SU-DHL-6 (cell line): ENCODE results near the gene IPCEF1.

ENCODE experiments used
- H2AFZ ChIP-seq: fragments of 200-600 bp; sonication (generic); 2 replicates; pipeline ENCODE4 v1.6.1; 2014; ENCODE audit warnings: low read depth, mild to moderate bottlenecking, moderate library complexity, mixed read lengths, antibody characterized with exemption, low read length; ENCODE audit not compliant: severe bottlenecking
- H3F3A ChIP-seq: fragments of 200-600 bp; shearing (Covaris generic); 2 replicates; pipeline ENCODE4 v1.6.0; 2016; ENCODE audit warnings: antibody characterized with exemption, mild to moderate bottlenecking; ENCODE audit not compliant: insufficient read depth
- H3K27ac ChIP-seq: fragments of 200-600 bp; sonication (generic); 2 replicates; pipeline ENCODE4 v1.5.1; 2016; ENCODE audit warnings: low read depth, mild to moderate bottlenecking, low read length, moderate library complexity, mixed read lengths
- H3K27me3 ChIP-seq: fragments of 200-600 bp; sonication (generic), shearing (Covaris generic); 2 replicates; pipeline ENCODE4 v1.6.0; 2014; ENCODE audit warnings: mild to moderate bottlenecking, low read length
- H3K36me3 ChIP-seq: fragments of 200-600 bp; sonication (generic); 2 replicates; pipeline ENCODE4 v1.6.1; 2014; ENCODE audit warnings: mild to moderate bottlenecking, low read length, mixed read lengths
- H3K4me2 ChIP-seq: fragments of 300-600, 200-600 bp; shearing (Covaris generic), sonication (generic); 2 replicates; pipeline ENCODE4 v1.6.0; 2014; ENCODE audit warnings: low read length, low read depth, mild to moderate bottlenecking; ENCODE audit not compliant: poor library complexity, severe bottlenecking
- H3K4me3 ChIP-seq: fragments of 200-600 bp; sonication (generic); 2 replicates; pipeline ENCODE4 v1.5.1; 2014; ENCODE audit warnings: antibody characterized with exemption, low read length, mild to moderate bottlenecking, mixed read lengths; ENCODE audit not compliant: insufficient read depth, poor library complexity, severe bottlenecking
- H3K79me2 ChIP-seq: fragments of 200-600 bp; sonication (generic); 2 replicates; pipeline ENCODE4 v1.6.1; 2014; ENCODE audit warnings: mild to moderate bottlenecking, low read length, moderate library complexity; ENCODE audit not compliant: insufficient read depth
- H3K9ac ChIP-seq: fragments of 200-600 bp; sonication (generic); 2 replicates; pipeline ENCODE4 v1.7.0; 2014; ENCODE audit warnings: mild to moderate bottlenecking, low read length
- H3K9me2 ChIP-seq: fragments of 200-600 bp; sonication (generic); replicated peaks from 2 replicates; pipeline ENCODE4 v1.6.1; 2014; ENCODE audit warnings: low read length; ENCODE audit not compliant: insufficient read depth
- H3K9me3 ChIP-seq: fragments of 200-600 bp; sonication (generic); 2 replicates; pipeline ENCODE4 v1.6.1; 2014; ENCODE audit warnings: low read length, mixed read lengths; ENCODE audit not compliant: insufficient read depth
- H4K20me1 ChIP-seq: fragments of 200-600 bp; sonication (generic); 2 replicates; pipeline ENCODE4 v1.6.1; 2014; ENCODE audit warnings: low read depth, mild to moderate bottlenecking, antibody characterized with exemption, low read length, moderate library complexity, mixed read lengths
- EZH2phosphoT487 ChIP-seq: fragments of 200-600 bp; sonication (generic), shearing (Covaris generic); conservative IDR thresholded peaks from 2 replicates; pipeline ENCODE4 v1.6.1; 2018; ENCODE audit warnings: mild to moderate bottlenecking, antibody characterized with exemption, low read length, moderate library complexity, mixed read lengths
- TF ChIP-seq, protein P1 (sequence below): fragments of 200-600 bp; sonication (generic); IDR thresholded peaks from one replicate; pipeline ENCODE4 v1.5.1; 2017; ENCODE audit warnings: antibody characterized with exemption, mild to moderate bottlenecking, low read length, moderate library complexity; ENCODE audit not compliant: insufficient read depth, poor library complexity, severe bottlenecking

IPCEF1 gene

DNA sequence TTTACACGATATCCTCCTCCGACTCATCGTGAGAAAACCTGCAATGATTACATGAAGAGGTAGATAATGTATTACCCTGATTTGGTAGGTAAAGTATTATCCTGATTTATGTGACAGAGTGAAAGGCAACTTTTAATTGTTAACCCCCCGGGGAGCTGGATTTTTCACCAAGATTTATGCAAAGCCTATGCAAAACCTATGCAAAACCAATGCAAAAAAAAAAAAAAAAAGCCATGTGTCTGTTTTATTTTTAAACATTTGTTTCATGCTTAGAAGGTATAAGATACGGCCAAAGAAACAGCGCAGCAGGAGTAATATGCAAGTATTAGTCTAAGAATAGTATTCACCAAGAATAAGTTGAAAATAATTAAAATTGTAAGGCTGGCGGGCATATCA lies 109.9 kb downstream of the IPCEF1 start:
- no peaks in the 10 kb centered on the region for H3K27me3 ChIP-seq
- H3K36me3 ChIP-seq = no peaks in the 10 kb centered on the region
- no peak overlapping the region for H3K27ac ChIP-seq
- H3K4me2 ChIP-seq = no peak overlapping the region
- no peak overlapping the region for H3K4me3 ChIP-seq
- peaks cover 3% of the 10 kb centered on the region; the same call in 1 of the 2 replicates for H3F3A ChIP-seq
- H4K20me1 ChIP-seq = no peaks in the 10 kb centered on the region
- no peaks in the 10 kb centered on the region for H3K9me2 ChIP-seq
- no peak overlapping the region for H2AFZ ChIP-seq
- TF ChIP-seq, protein P1, sequence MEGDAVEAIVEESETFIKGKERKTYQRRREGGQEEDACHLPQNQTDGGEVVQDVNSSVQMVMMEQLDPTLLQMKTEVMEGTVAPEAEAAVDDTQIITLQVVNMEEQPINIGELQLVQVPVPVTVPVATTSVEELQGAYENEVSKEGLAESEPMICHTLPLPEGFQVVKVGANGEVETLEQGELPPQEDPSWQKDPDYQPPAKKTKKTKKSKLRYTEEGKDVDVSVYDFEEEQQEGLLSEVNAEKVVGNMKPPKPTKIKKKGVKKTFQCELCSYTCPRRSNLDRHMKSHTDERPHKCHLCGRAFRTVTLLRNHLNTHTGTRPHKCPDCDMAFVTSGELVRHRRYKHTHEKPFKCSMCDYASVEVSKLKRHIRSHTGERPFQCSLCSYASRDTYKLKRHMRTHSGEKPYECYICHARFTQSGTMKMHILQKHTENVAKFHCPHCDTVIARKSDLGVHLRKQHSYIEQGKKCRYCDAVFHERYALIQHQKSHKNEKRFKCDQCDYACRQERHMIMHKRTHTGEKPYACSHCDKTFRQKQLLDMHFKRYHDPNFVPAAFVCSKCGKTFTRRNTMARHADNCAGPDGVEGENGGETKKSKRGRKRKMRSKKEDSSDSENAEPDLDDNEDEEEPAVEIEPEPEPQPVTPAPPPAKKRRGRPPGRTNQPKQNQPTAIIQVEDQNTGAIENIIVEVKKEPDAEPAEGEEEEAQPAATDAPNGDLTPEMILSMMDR = no peak
- TF ChIP-seq EZH2phosphoT487 = no peak
- H3K9me3 ChIP-seq = no peaks in the 10 kb centered on the region
- no peaks in the 10 kb centered on the region for H3K79me2 ChIP-seq
- H3K9ac ChIP-seq = no peak overlapping the region

- Histone ChIP-seq H3K79me2 (no peaks in the 10 kb centered on the region), H3K36me3 (no peaks in the 10 kb centered on the region), H3K9me3 (no peaks in the 10 kb centered on the region), H3K4me2 (no peak overlapping the region), H3F3A (peaks cover 3% of the 10 kb centered on the region; the same call in 1 of the 2 replicates), H3K27me3 (no peaks in the 10 kb centered on the region), H4K20me1 (no peaks in the 10 kb centered on the region), H2AFZ (no peak overlapping the region), H3K27ac (no peak overlapping the region), H3K9ac (no peak overlapping the region), H3K4me3 (no peak overlapping the region), H3K9me2 (no peaks in the 10 kb centered on the region)
- TF ChIP-seq, protein P1 = no peak
- TF ChIP-seq EZH2phosphoT487 = no peak
Observed at GRCh38 chr6:154245506-154245905, 111.1 kb downstream of the IPCEF1 start.

DNA sequence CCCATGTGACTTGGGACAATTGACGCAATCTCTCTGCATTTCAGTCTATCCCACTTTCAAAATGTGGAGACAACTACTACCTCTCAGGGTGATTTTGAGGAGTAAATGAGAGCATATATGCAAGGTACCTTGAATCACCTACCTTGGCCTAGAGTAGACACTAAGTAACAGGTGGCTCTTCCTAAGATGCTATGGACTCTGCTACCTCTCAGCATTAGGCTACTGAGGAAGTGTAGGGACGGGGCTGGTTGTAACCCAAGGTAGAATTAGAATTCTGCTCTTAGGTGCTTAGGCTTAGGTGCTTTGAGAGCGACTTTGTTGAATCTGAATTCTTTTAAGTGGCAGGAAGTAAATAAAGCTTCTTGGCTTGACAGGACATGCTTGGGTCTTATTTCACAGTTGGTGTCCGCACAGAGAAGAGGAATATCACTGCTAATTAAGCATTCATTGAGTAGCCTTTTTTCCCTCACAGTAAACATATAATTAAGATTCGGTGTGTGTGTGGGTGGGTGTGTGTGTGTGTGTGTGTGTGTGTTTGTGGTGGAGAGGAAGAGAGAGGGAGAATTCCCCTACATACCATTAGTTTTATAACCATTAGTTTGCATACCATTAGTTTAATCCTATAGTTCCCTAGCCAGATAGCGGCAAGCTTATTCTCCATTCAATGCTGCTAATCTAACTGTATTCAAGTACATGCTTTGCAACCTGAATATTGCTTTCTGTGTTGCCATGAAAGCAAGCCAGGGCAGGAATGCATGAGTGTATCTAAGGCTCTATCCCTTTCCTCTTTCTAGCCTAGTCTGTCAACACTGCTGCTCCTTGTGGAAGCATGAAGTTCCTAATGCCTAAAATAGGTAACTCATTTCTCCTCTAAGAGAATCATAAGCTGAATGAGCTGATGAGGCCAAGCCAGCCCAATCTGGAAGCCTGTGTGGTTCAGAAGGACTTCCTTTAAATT lies 112.5 kb downstream of the IPCEF1 start:
- TF ChIP-seq, protein P1 = no peak
- TF ChIP-seq EZH2phosphoT487 = no peak
- Histone ChIP-seq H3K9me2 (no peaks in the 10 kb centered on the region), H3K9me3 (no peaks in the 10 kb centered on the region), H3K4me2 (no peak overlapping the region), H3K36me3 (no peaks in the 10 kb centered on the region), H3F3A (peaks cover 3% of the 10 kb centered on the region; the same call in 1 of the 2 replicates), H4K20me1 (no peaks in the 10 kb centered on the region), H3K27me3 (no peaks in the 10 kb centered on the region), H3K4me3 (no peak overlapping the region), H2AFZ (no peak overlapping the region), H3K79me2 (no peaks in the 10 kb centered on the region), H3K9ac (no peak overlapping the region), H3K27ac (no peak overlapping the region)
